GM19240 (cell line): ENCODE measurements around the gene NME7.

Source experiments
- DNase-seq: peaks from one replicate; pipeline ENCODE4 v3.0.0; 2011; ENCODE audit warnings: low spot score; ENCODE audit not compliant: insufficient read length

The NME7 gene

GRCh38 chr1:169085911-169086310 lies 281.7 kb downstream of the NME7 start:
- no peak for DNase-seq
